Effector memory CD4-positive, alpha-beta T cell (primary cell): Measurements from ENCODE around the gene NFIB.

Experiments used
- DNase-seq, 3 donors: peaks; one replicate each; pipeline ENCODE4 v3.0.0-alpha.2; 2020
- H3K27ac ChIP-seq: 2 replicates; pipeline ENCODE4 v1.7.0; 2013; ENCODE audit warnings: mild to moderate bottlenecking, low read length, moderate library complexity; ENCODE audit not compliant: insufficient read depth, poor library complexity, severe bottlenecking
- H3K27me3 ChIP-seq: replicated peaks from 2 replicates; pipeline ENCODE4 v1.7.0; 2013; ENCODE audit warnings: mild to moderate bottlenecking, low read length; ENCODE audit not compliant: insufficient read depth, control insufficient read depth, poor library complexity, severe bottlenecking
- H3K36me3 ChIP-seq: 2 replicates; pipeline ENCODE4 v1.7.0; 2013; ENCODE audit warnings: mild to moderate bottlenecking, low read length, moderate library complexity; ENCODE audit not compliant: control insufficient read depth, insufficient read depth
- H3K4me1 ChIP-seq: 2 replicates; pipeline ENCODE4 v1.7.0; 2013; ENCODE audit warnings: low read length, mild to moderate bottlenecking; ENCODE audit not compliant: control insufficient read depth, insufficient read depth, poor library complexity, severe bottlenecking
- H3K4me3 ChIP-seq: 2 replicates; pipeline ENCODE4 v1.7.0; 2013; ENCODE audit warnings: low read length, low read depth, mild to moderate bottlenecking; ENCODE audit not compliant: insufficient read depth, poor library complexity, severe bottlenecking
- H3K9me3 ChIP-seq: 2 replicates; pipeline ENCODE4 v1.7.0; 2013; ENCODE audit warnings: mild to moderate bottlenecking, low read length, moderate library complexity; ENCODE audit not compliant: control insufficient read depth

The NFIB gene

DNA sequence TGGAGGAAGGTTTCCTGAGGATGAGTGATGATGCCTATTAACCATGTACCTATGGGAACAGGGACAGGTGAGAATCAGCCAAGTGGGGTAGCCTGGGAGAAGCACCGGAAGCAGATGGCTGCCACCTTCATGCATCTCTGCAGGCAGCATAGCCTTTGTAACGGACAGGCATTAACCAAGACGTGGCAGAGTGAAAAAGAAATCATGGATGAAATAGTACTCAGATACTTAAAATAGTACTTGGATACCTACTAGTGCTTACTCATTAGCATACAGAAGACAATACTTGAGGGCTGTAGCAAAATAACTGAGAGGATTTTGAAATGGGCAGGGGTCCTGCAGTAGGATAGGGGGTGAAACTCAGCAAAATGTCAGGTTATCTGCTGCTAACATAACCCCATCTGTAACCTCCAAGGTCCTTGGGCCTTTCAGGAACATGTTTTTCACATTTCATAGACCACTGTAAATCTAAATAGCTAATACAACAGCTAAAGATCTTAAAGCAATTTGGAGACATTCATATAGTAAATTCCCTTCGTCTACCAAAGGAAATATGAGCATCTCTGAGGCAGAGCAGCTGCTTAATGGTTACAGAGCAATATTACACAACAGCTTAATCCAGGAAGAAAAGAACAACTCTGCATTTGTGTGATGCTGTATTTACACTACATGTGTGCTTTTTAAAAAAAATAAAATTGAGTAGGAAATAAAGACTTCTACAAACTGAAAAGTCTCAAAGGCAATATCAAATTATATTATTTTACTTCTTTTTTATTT, 154.3 kb downstream of the NFIB start:
- Histone ChIP-seq H3K27ac (no peak overlapping the region), H3K9me3 (no peaks in the 10 kb centered on the region), H3K4me3 (no peak overlapping the region), H3K27me3 (no peaks in the 10 kb centered on the region), H3K4me1 (no peaks in the 10 kb centered on the region), H3K36me3 (no peaks in the 10 kb centered on the region)
- DNase-seq, result no peak

GRCh38 chr9:14158916-14159315, 155.0 kb downstream of the NFIB start:
- H3K4me1 ChIP-seq, result no peaks in the 10 kb centered on the region
- H3K36me3 ChIP-seq, result no peaks in the 10 kb centered on the region
- H3K4me3 ChIP-seq, result no peak overlapping the region
- H3K27ac ChIP-seq, result no peak overlapping the region
- no peak for DNase-seq
- no peaks in the 10 kb centered on the region for H3K27me3 ChIP-seq
- H3K9me3 ChIP-seq, result no peaks in the 10 kb centered on the region

DNA sequence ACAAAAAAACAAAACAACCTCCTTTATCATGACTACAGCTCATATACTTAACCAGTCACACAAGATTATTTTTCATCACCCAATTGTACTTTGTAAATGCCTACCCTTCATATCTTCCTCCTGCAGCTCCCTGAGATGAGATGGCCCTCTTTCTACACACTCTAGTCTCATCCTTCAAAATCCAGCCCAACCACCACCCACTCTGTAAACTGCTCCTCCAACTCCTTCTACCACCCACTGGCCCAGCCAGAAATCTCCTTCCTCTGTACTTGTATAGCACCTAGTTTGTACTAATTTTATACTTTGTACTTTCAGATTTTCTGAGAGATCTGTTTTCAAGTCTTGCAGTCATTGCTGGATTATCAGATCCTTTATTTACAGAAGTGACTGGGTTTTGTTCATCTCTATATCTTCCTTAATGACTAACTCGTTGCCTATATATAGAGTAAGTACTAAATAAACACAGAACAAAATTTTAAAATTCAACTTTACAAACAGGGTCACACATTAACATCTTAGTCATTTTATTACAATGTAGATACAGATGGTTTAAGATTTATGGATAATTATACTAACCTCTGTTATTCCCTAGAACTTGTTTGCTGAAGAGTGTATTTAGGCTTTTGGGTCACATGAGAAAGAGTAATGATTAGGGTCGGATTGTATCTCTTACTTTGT, 155.7 kb downstream of the NFIB start:
- Histone ChIP-seq H3K27me3 (no peaks in the 10 kb centered on the region), H3K4me1 (no peaks in the 10 kb centered on the region), H3K4me3 (no peak overlapping the region), H3K36me3 (no peaks in the 10 kb centered on the region), H3K27ac (no peak overlapping the region), H3K9me3 (no peaks in the 10 kb centered on the region)
- DNase-seq, result no peak

GRCh38 chr9:14157191-14157590, 156.8 kb downstream of the NFIB start:
- DNase-seq, result no peak
- no peak overlapping the region for H3K27ac ChIP-seq
- H3K9me3 ChIP-seq, result no peaks in the 10 kb centered on the region
- H3K36me3 ChIP-seq, result no peaks in the 10 kb centered on the region
- H3K4me1 ChIP-seq, result no peaks in the 10 kb centered on the region
- H3K4me3 ChIP-seq, result no peak overlapping the region
- H3K27me3 ChIP-seq, result no peaks in the 10 kb centered on the region

GRCh38 chr9:14156046-14156445, 157.9 kb downstream of the NFIB start:
- DNase-seq, result no peak
- no peaks in the 10 kb centered on the region for H3K27me3 ChIP-seq
- no peaks in the 10 kb centered on the region for H3K9me3 ChIP-seq
- H3K4me3 ChIP-seq, result no peak overlapping the region
- H3K36me3 ChIP-seq, result no peaks in the 10 kb centered on the region
- no peak overlapping the region for H3K27ac ChIP-seq
- no peaks in the 10 kb centered on the region for H3K4me1 ChIP-seq

DNA sequence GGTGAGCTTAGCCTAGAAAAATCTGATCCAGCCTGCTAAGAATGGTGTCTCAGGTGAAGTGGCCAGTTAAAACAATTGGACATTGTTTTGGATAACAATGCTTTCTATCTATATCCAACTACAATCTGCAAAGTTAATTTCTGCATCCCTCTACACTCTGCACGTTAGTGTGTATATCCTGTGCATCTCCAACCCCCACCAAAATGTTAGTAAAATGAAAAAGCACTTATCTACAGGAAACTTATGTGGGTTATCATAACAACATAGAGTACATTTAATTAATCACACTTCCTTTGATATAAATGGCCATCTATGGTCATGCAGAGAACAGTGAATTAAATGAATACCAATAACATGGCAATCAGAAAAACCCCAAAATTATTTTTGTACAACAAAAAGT, 158.7 kb downstream of the NFIB start:
- Histone ChIP-seq H3K4me3 (no peak overlapping the region), H3K27ac (no peak overlapping the region), H3K27me3 (no peaks in the 10 kb centered on the region), H3K4me1 (no peaks in the 10 kb centered on the region), H3K9me3 (no peaks in the 10 kb centered on the region), H3K36me3 (no peaks in the 10 kb centered on the region)
- no peak for DNase-seq

GRCh38 chr9:14153310-14153720, 160.6 kb downstream of the NFIB start:
- no peaks in the 10 kb centered on the region for H3K36me3 ChIP-seq
- H3K27me3 ChIP-seq, result no peaks in the 10 kb centered on the region
- no peak overlapping the region for H3K27ac ChIP-seq
- no peak overlapping the region for H3K4me3 ChIP-seq
- no peak for DNase-seq
- H3K9me3 ChIP-seq, result no peaks in the 10 kb centered on the region
- H3K4me1 ChIP-seq, result no peaks in the 10 kb centered on the region

- Histone ChIP-seq H3K4me1 (no peaks in the 10 kb centered on the region), H3K4me3 (no peak overlapping the region), H3K9me3 (no peaks in the 10 kb centered on the region), H3K27ac (no peak overlapping the region), H3K36me3 (no peaks in the 10 kb centered on the region), H3K27me3 (no peaks in the 10 kb centered on the region)
- no peak for DNase-seq
Measured at GRCh38 chr9:14151451-14151850, 162.5 kb downstream of the NFIB start.

- Histone ChIP-seq H3K4me3 (no peak overlapping the region), H3K36me3 (no peaks in the 10 kb centered on the region), H3K27me3 (no peaks in the 10 kb centered on the region), H3K4me1 (no peaks in the 10 kb centered on the region), H3K27ac (no peak overlapping the region), H3K9me3 (no peaks in the 10 kb centered on the region)
- DNase-seq, result no peak
Measured at GRCh38 chr9:14148501-14149103, 165.3 kb downstream of the NFIB start.

- H3K9me3 ChIP-seq, result no peaks in the 10 kb centered on the region
- no peaks in the 10 kb centered on the region for H3K27me3 ChIP-seq
- no peak for DNase-seq
- no peak overlapping the region for H3K27ac ChIP-seq
- no peak overlapping the region for H3K4me3 ChIP-seq
- H3K4me1 ChIP-seq, result no peaks in the 10 kb centered on the region
- H3K36me3 ChIP-seq, result no peaks in the 10 kb centered on the region
Measured at GRCh38 chr9:14147738-14148137, 166.2 kb downstream of the NFIB start.
